ENCODE data around the gene PDE4D. TPM values are rescaled to one million over a fixed set of nuclear protein-coding genes. Genes with fewer than 3 reads are reported as not detected.
"Not testable (repeated sequence)": the region's sequence is repeated elsewhere in the genome, so short reads cannot be mapped to it uniquely, and the experiment has no call there.

Gene PDE4D
- total and polyA plus RNA-seq, 2 experiments from 2014 or later = 21.9 to 54.2 TPM

DNA sequence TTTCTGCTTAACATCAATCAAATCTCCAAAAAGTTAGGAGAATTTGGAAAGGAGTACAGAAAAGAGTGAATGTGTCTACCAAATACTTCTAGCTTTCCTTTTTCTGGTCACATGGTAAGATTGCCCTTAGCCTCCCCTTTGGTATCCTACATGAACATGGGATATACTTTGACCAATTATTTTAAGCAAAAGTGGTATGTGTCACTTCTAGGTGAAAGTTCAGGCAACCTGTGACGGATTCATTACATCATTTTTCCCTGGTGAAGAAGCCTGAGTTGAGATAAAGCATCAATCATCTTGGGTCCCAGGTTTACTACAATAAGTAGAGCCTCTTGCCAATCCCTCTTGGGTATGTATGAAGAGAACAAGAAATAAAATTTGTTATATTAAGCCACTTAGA lies 419.2 kb downstream of the PDE4D start:
- no peaks in the 10 kb centered on the region for H3K9me3 ChIP-seq (ENCODE audit: low read depth)
- peaks cover 10% of the 10 kb centered on the region for H3K4me1 ChIP-seq (ENCODE audit: low read depth)
- no peak overlapping the region for H3K27ac ChIP-seq
- no peak for DNase-seq (ENCODE audit: low read depth in 1 of 2, low spot score in 1 of 2)
- H3K27me3 ChIP-seq = no peaks in the 10 kb centered on the region
- no peak overlapping the region for H3K4me3 ChIP-seq
- TF ChIP-seq, protein P1, sequence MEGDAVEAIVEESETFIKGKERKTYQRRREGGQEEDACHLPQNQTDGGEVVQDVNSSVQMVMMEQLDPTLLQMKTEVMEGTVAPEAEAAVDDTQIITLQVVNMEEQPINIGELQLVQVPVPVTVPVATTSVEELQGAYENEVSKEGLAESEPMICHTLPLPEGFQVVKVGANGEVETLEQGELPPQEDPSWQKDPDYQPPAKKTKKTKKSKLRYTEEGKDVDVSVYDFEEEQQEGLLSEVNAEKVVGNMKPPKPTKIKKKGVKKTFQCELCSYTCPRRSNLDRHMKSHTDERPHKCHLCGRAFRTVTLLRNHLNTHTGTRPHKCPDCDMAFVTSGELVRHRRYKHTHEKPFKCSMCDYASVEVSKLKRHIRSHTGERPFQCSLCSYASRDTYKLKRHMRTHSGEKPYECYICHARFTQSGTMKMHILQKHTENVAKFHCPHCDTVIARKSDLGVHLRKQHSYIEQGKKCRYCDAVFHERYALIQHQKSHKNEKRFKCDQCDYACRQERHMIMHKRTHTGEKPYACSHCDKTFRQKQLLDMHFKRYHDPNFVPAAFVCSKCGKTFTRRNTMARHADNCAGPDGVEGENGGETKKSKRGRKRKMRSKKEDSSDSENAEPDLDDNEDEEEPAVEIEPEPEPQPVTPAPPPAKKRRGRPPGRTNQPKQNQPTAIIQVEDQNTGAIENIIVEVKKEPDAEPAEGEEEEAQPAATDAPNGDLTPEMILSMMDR (IDR thresholded peaks at IDR 0.05; ENCODE audit: low read depth, low read length) = no peak
- H3K36me3 ChIP-seq = no peaks in the 10 kb centered on the region

DNA sequence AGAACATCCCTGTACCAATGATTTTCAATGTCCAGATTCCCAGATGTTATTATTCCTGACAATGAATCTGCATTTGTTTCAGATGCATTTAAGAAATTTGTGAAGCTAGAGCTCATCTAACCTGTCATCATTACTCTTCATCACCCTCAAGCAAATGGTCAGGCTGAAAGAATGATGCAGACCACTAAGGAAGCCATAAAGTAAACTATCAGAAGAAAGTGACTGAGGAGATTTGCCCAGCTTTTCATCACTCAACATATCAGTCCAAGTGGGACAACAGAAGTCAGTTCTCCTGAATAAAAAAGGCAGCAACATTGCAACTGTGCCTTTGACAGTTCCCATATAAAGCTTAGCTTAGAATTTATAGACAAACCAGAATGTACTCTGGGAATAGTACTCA lies 419.9 kb downstream of the PDE4D start:
- TF ChIP-seq, protein P1 (IDR thresholded peaks at IDR 0.05; ENCODE audit: low read depth, low read length) = no peak
- DNase-seq (ENCODE audit: low read depth in 1 of 2, low spot score in 1 of 2) = no peak
- peaks cover 10% of the 10 kb centered on the region for H3K4me1 ChIP-seq (ENCODE audit: low read depth)

DNA sequence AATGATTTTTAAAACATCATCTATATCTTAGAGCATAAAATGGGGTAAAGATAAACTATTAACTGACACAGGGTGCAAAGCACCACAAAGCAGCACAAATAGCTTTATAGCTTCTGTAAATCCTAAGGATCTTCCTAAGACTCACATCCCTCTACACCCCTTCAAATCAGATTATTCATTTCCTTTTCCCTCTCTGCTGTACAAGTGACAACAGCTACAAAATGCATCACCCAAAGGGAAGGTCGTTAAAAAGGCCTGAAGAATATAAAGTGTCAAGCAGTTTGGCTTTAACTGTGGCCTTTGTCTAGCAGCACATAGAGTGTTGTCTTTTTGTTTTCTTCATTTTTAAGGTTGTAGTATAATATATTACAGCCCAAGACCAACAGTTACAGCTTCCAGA lies 422.1 kb downstream of the PDE4D start:
- Histone ChIP-seq H3K27me3 (no peaks in the 10 kb centered on the region), H3K4me1 (ENCODE audit: low read depth) (peaks cover 22% of the 10 kb centered on the region), H3K36me3 (no peaks in the 10 kb centered on the region), H3K9me3 (ENCODE audit: low read depth) (no peaks in the 10 kb centered on the region), H3K27ac (peak overlapping the region; percentile 15), H3K4me3 (no peak overlapping the region)
- DNase-seq (ENCODE audit: low read depth in 1 of 2, low spot score in 1 of 2) = no peak
- TF ChIP-seq, protein P1 (IDR thresholded peaks at IDR 0.05; ENCODE audit: low read depth, low read length) = no peak

More for the DNA sequence above, 419.9 kb downstream of the PDE4D start:
- no peak overlapping the region for H3K4me3 ChIP-seq
- no peak overlapping the region for H3K27ac ChIP-seq
- H3K9me3 ChIP-seq (ENCODE audit: low read depth) = no peaks in the 10 kb centered on the region
- no peaks in the 10 kb centered on the region for H3K27me3 ChIP-seq
- no peaks in the 10 kb centered on the region for H3K36me3 ChIP-seq

DNA sequence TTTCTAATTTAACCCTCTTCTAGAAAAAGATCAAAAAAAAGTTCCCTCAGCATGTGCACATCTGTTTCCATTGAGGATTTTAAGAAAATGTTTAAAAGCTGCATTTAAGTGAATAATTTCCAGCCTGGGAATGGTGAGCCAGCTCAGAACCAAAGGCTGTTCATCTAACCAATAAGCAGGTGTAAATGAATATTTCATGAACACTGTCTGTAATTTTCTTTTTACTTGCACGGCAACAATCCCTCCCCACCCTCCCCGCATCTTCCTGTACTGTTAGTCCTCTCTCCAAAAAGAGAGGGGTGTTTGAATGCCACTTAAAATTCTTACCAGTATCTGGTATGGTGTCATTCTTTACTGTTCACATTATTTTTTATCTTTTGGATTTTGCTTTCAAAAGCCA lies 425.6 kb downstream of the PDE4D start:
- TF ChIP-seq, protein P1 (IDR thresholded peaks at IDR 0.05; ENCODE audit: low read depth, low read length) = no peak
- H3K27ac ChIP-seq = no peak overlapping the region
- no peak overlapping the region for H3K4me3 ChIP-seq
- no peaks in the 10 kb centered on the region for H3K27me3 ChIP-seq
- no peaks in the 10 kb centered on the region for H3K9me3 ChIP-seq (ENCODE audit: low read depth)
- peaks cover 13% of the 10 kb centered on the region for H3K4me1 ChIP-seq (ENCODE audit: low read depth)
- H3K36me3 ChIP-seq = no peaks in the 10 kb centered on the region
- DNase-seq (ENCODE audit: low read depth in 1 of 2, low spot score in 1 of 2) = no peak

DNA sequence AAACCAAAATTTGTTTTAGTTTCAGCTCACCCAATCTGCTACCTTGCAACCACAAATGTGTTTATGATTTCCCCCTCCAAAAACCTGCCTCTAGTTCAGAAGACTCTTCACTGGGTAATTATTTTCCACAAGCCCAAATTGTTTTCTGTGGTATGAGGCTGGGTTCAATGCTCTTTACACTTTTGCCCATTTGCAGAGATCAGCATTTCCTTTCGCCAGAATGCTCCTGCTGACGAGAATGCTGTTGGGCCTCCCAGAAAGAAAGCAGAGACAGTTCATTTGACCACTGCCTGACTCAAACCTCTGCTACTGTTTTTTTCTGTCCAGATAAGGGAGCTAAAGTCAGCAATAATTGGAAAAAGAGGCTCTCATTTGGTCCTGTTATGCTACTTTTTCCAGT lies 427.3 kb downstream of the PDE4D start:
- Histone ChIP-seq H3K27ac (peak overlapping the region; percentile 68), H3K4me3 (no peak overlapping the region), H3K27me3 (no peaks in the 10 kb centered on the region), H3K36me3 (no peaks in the 10 kb centered on the region), H3K4me1 (ENCODE audit: low read depth) (peaks cover 13% of the 10 kb centered on the region), H3K9me3 (ENCODE audit: low read depth) (no peaks in the 10 kb centered on the region)
- DNase-seq (ENCODE audit: low read depth in 1 of 2, low spot score in 1 of 2) = peak; percentile 34 to 47
- TF ChIP-seq, protein P1 (IDR thresholded peaks at IDR 0.05; ENCODE audit: low read depth, low read length) = no peak

DNA sequence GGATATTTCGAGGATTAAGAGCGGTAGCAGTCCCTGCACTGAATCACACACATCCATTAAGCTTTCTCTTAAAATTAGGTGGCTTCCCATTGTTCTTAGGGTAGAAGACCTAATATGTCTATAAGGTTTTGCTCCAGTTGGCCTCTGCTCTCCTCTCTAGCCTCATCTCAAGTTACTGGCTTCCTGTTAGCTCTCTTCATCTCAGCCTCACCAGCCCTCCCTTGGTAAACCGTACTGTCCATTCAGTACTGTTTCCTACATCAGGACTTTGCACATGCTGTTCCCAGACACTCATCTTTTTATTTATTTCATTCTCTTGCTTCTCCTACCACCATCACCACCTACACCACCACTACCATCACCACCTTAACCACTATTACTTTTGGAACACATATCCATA lies 428.6 kb downstream of the PDE4D start:
- DNase-seq (ENCODE audit: low read depth in 1 of 2, low spot score in 1 of 2) = no peak
- Histone ChIP-seq H3K4me3 (no peak overlapping the region), H3K27ac (no peak overlapping the region), H3K4me1 (ENCODE audit: low read depth) (peaks cover 13% of the 10 kb centered on the region), H3K36me3 (no peaks in the 10 kb centered on the region), H3K9me3 (ENCODE audit: low read depth) (no peaks in the 10 kb centered on the region), H3K27me3 (no peaks in the 10 kb centered on the region)
- TF ChIP-seq, protein P1 (IDR thresholded peaks at IDR 0.05; ENCODE audit: low read depth, low read length) = no peak

DNA sequence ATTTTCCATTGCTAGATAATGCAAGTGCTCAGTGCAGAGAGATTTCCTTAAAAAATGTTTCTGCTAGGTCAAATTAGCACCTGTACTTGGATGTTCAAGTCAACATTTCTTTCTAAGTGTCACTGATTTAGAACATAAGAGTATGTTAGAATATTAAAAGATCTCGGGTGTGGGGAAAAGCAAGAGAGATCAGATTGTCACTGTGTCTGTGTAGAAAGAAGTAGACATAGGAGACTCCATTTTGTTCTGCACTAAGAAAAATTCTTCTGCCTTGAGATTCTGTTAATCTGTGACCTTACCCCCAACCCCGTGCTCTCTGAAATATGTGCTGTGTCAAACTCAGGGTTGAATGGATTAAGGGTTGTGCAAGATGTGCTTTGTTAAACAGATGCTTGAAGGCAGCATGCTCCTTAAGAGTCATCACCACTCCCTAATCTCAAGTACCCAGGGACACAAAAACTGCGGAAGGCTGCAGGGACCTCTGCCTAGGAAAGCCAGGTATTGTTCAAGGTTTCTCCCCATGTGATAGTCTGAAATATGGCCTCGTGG lies 429.8 kb downstream of the PDE4D start:
- not testable (repeated sequence) for H3K36me3 ChIP-seq; H3K9me3 ChIP-seq (ENCODE audit: low read depth); H3K4me3 ChIP-seq; H3K27me3 ChIP-seq; DNase-seq (ENCODE audit: low read depth in 1 of 2, low spot score in 1 of 2); H3K27ac ChIP-seq
- H3K4me1 ChIP-seq (ENCODE audit: low read depth) = peaks cover 13% of the 10 kb centered on the region

Measured in cardiac muscle cell (in vitro differentiated cells and primary cell).